GM10847 (cell line): ENCODE measurements around the gene SSTR4.

ENCODE experiments used
- POLR2A ChIP-seq: IDR thresholded peaks from 2 replicates; pipeline ENCODE4 v1.6.1; 2011; ENCODE audit not compliant: insufficient read length; ENCODE audit errors: extremely low read depth

Gene SSTR4

GRCh38 chr20:23048283-23049200, 13.4 kb downstream of the SSTR4 start:
- no peak for TF ChIP-seq POLR2A

- TF ChIP-seq POLR2A, result no peak
Observed at GRCh38 chr20:23049201-23050075, 14.3 kb downstream of the SSTR4 start, which contains the start of gene THBD. Gene THBD (minus strand): TSS chr20:23049672. CDS start chr20:23049504, 168 bp downstream.

- TF ChIP-seq POLR2A, result no peak
Observed at GRCh38 chr20:23050076-23050838, 15.1 kb downstream of the SSTR4 start.

- no peak for TF ChIP-seq POLR2A
Observed at GRCh38 chr20:23050847-23051627, 15.9 kb downstream of the SSTR4 start.

GRCh38 chr20:23052904-23053303, 17.8 kb downstream of the SSTR4 start:
- TF ChIP-seq POLR2A, result no peak

GRCh38 chr20:23058240-23058639, 23.1 kb downstream of the SSTR4 start:
- TF ChIP-seq POLR2A, result no peak

GRCh38 chr20:23059001-23059400, 23.9 kb downstream of the SSTR4 start:
- TF ChIP-seq POLR2A, result no peak

GRCh38 chr20:23059846-23060245, 24.7 kb downstream of the SSTR4 start:
- no peak for TF ChIP-seq POLR2A

- TF ChIP-seq POLR2A, result no peak
Observed at GRCh38 chr20:23060629-23061028, 25.5 kb downstream of the SSTR4 start.

GRCh38 chr20:23061262-23061661, 26.1 kb downstream of the SSTR4 start:
- TF ChIP-seq POLR2A, result no peak

- no peak for TF ChIP-seq POLR2A
Observed at GRCh38 chr20:23061734-23062561, 26.8 kb downstream of the SSTR4 start.

- TF ChIP-seq POLR2A, result no peak
Observed at GRCh38 chr20:23062632-23063031, 27.5 kb downstream of the SSTR4 start.

GRCh38 chr20:23063168-23063567, 28.1 kb downstream of the SSTR4 start:
- TF ChIP-seq POLR2A, result no peak
